Hematopoietic multipotent progenitor cell treated with erythropoietin and hydrocortisone succinate and interleukin-3 and kit ligand, for 4 days (in vitro differentiated cells): ENCODE results near the gene CLTCL1.
"Not testable (repeated sequence)": the region's sequence is repeated elsewhere in the genome, so short reads cannot be mapped to it uniquely, and the experiment has no call there.

Source experiments
- DNase-seq: peaks from one replicate; pipeline ENCODE4 v3.0.0-alpha.2; 2015

CLTCL1 gene

GRCh38 chr22:19291580-19292457, at the start of gene CLTCL1:
TSS of gene CLTCL1 (minus strand) at chr22:19291719. CDS start at chr22:19291641, 78 bp downstream.
- DNase-seq, result peak; percentile 84

DNA sequence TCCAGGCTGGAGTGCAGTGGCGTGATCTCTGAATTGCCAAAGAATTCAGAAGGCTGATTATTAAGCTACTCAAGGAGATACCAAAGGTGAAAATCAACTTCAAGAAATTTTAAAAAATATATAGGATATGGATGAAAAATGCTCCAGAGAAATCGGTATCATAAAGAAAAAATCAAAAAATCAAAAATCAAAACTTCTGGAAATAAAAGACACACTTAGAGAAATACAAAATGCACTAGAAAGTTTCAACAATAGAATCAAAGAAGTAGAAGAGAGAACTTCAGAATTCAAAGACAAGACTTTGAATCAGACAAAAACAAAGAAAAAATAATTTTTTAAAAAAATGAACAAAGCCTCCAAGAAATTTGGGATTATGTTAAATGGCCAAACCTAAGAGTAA, 45.6 kb upstream of the CLTCL1 start:
- DNase-seq, result no peak

- no peak for DNase-seq
Observed at GRCh38 chr22:19336133-19337075, 44.9 kb upstream of the CLTCL1 start.

DNA sequence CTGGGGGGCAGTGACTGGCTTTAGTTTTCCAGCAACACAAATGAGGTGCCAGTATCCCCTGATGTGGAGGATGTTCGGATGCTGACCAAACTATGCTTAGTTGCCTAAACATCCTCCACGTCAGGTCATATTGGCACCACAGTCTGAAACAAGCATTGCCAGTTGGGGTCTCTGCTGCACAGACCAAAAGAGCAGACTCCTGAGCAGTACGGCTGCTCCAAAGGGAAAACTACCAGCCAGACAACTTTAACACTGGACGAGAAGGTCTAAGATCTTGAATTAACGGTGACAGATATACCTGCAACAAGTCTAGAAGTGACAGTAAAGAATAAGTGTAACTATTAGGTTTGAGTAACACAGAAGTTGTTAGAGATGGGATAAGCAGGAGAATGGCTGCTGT, 40.5 kb upstream of the CLTCL1 start:
- DNase-seq, result no peak

DNA sequence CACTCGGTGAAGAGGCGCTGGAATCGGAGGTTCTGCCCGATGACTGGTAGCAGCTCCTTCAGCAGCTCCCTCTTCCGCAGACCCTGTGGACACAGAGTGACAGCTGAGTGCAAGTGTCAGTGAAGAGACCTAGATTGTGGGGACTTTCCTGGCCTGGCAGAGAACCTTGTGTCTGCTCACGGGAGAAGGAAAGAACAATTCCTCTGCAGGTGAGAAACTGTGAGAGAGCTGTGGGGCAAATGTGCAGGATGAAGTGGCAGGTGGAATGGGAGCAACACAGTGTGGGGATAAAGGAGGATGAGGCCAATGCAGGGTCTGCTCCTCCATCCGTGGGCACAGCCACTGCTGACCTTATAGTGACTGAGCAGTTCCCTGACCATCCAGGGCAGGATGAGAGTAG, 40.0 kb upstream of the CLTCL1 start:
- DNase-seq, result no peak

DNA sequence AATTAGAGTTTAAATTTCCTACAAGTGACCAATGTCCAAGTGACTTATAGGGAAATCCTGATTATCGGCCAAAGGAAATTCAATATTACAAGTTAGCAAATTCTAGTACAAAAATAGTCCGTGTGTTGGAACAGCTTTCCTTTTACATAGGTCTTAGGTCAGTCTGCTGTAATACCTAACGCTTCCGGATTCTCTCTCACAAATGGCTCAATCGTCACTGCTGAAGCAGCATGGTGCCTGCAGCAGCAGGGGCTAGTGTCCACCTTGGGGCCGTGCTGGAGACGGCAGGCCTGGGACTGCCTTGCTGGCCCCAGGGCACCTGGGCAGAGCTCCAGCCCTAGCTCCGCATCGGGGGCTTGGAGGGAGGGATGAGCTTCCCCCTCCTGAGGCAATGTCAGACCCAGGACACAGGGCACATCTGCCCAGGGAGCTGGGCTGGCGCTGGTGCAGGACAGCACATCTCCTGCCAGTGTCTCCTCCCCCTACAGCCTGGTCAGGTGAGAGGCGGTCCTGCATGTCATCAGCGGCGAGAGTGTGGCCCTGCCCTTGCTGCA, 39.4 kb upstream of the CLTCL1 start:
- no peak for DNase-seq

DNA sequence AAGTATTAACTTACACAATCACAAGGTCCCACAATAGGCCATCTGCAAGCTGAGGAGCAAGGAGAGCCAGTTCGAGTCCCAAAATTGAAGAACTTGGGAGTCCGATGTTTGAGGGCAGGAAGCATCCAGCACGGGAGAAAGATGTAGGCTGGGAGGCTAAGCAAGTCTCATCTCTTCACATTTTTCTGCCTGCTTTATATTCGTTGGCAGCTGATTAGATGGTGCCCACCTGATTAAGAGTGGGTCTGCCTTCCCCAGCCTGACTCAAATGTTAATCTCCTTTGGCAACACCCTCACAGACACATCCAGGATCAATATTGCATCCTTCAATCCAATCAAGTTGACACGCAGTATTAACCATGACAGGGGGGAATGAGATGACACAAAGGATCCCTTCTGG, 38.7 kb upstream of the CLTCL1 start:
- not testable (repeated sequence) for DNase-seq

DNA sequence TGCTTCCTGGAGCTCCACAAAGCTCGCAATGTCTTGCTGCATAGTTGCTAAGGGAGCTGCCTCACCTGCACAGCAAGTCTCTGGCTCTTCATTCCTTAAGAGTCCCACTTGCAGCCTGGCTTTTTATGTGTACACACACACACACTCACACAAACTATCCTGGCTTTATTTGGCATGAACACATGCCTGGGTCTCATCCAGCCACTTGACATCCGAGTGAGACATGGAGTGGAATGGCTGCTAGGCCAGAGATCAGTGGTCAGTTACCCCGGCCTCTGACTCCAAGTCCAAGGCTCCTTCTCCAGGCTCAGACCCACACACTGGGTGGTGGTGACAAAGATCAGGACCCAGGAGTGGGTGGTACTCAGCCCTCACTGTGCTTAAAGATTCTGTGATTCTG, 37.9 kb upstream of the CLTCL1 start:
- no peak for DNase-seq

- DNase-seq, result no peak
Observed at GRCh38 chr22:19325296-19325948, 33.9 kb upstream of the CLTCL1 start.

DNA sequence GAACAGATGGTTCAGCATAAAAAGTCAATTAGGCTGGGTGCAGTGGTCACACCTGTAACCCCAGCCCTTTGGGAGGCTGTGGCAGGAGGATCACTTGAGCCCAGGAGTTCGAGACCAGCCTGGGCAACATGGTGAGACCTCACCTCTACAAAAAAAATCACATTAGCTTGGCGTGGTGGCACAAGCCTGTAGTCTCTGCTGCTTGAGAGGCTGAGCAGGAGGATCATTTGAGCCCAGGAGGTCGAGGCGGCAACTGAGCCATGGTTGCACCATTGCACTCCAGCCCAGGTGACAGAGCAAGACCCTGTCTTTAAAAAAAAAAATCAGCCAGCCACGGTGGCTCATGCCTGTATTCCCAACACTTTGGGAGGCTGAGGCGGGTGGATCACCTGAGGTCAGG, 31.9 kb upstream of the CLTCL1 start:
- not testable (repeated sequence) for DNase-seq

DNA sequence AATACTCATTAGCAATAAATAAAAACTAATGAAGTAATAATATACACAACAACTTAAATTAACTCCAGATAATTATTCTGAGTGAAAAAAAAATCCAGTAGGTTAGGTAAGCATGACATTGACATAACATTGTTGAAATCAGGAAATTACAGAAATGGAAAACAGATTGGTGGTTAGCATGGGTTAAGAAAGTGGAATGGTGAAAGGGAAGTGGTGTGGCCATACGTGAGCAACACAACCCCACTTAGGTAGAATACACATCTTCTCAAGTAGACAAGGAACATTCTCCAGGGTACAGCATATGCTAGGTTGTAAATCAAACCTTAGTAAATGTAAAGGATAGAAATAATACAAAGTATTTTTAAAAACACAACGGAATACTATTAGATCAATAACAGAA, 30.2 kb upstream of the CLTCL1 start:
- DNase-seq, result peak; percentile 10

DNA sequence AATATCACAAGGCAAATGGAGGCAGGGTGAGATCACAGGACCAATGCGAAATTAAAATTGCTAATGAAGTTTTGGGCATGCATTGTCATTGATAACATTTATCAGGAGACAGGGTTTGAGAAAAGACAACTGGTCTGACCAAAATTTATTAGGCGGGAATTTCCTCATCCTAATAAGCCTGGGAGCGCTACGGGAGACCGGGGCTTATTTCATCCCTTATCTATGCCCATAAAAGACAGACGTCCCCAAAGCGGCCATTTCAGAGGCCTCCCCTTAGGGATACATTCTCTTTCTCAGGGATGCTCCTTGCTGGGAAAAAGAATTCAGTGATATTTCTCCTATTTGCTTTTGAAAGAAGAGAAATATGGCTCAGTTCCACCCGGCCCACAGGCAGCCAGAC, 28.6 kb upstream of the CLTCL1 start:
- not testable (repeated sequence) for DNase-seq

DNA sequence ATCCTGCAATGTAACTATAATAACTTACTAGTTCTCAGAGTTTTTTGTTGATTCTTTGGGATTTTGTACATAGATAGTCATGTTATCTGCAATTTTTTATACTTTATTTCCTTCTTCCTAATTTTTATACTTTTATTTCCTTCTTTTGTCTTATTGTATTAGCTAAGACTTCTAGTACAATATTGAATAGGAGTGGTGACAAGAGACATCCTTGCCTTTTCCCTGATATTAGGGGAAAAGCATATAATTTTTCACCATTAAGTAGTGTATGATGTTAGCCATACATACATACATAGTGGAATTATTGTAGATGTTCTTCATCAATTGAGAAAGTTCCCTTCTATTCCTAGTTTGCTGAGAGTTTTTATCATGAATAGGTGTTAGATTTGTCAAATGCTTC, 27.8 kb upstream of the CLTCL1 start:
- DNase-seq, result no peak

DNA sequence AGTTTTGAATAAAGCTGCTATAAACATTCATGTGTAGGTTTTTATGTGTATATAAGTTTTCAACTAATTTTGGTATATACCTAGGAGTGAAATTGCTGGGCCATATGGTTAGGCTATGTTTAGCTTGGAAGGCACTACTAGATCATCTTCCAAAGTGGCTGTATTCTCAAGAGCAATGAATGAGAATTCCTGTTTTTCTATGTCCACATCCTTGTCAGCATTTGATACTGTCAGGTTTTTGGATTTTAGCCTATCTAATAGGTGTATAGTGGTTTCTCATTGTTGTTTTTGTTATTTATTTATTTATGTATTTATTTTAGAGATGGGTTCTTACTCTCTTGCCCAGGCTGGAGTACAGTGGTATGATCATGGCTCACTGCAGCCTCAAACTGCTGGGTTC, 26.3 kb upstream of the CLTCL1 start:
- DNase-seq, result no peak

GRCh38 chr22:19307872-19308271, 16.4 kb upstream of the CLTCL1 start:
- no peak for DNase-seq

DNA sequence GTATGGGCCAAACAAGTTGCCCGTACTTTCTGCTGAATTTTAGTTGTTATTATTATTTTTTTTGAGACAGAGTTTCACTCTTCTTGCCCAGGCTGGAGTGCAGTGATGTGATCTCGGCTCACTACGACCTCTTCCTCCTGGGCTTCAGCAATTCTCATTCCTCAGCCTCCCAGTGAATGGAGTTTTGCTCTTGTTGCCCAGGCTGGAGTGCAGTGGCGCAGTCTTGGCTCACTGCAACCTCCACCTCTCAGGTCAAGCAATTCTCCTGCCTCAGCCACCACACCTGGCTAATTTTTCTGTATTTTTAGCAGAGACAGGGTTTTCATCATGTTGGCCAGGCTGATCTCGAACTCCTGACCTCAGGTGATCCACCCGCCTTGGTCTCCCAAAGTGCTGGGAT, 15.0 kb upstream of the CLTCL1 start:
- DNase-seq, result not testable (repeated sequence)

DNA sequence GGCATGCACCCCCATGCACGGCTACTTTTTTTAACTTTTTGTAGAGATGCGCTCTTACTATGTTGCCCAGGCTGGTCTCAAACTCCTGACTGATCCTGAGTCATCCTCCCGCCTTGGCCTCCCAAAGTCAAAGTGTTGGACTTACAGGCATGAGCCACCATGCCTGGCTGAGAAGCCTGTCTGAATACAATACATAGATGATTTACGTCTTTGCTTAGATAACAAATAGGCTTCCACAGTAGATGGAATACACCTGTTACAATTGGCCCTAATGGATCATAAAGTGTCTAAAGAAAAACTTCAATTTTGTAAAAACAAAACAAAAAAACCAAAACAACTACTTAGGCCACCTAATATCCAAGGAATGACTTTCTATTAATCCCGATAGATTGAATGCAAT, 13.0 kb upstream of the CLTCL1 start:
- DNase-seq, result no peak

DNA sequence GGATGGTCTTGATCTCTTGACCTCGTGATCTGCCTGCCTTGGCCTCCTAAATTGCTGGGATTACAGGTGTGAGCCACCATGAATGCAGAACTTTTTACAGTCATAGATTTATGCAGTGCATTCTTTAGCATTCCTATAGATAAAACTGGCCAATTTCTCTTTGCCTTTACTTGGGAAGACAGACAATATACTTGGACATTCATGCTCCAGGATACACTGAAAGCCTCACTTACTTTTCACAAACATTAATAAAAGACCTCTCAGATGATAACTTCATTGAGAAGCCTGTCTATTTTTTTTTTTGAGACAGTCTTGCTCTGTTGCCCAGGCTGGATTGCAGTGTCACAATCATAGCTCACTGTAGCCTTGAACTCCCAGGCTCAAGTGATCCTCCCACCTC, 12.3 kb upstream of the CLTCL1 start:
- no peak for DNase-seq

- no peak for DNase-seq
Observed at GRCh38 chr22:19295733-19296132, 4.2 kb upstream of the CLTCL1 start.

DNA sequence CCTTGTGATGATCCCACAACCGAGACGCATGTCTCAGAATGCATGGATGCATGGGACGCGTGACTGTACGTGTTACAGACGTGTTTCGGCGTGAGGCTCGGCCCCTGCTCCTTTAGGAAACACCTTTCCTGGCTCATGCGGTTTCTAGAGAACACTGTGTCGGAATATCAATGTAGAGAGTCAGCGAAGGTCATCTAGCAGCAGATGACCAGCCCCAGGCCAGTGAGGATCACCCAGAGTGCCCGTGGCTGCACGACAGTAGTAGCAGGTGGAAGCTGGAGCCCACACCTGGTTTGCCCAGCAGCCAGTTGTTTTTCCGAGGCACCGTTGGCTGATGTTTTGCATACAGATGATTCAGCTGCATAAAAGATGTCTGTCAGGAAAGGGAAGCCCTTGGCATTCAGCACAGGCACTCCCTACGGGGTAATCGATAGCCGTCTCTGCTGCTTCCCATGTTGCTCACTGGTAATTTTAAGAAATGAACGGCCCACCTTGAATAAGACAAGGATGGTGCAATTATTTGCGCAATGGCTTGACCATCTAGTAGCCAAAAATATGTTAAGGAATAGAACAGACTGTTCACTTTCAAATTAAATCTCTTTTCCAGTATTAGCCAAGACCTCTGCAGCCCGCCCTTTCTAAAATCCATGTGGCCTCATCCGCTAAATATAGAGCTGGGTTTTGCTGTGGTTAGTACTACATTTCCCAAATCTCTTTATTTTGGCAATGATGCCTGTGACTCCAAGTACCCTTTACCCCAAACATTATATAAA, 1.1 kb upstream of the CLTCL1 start:
- no peak for DNase-seq

GRCh38 chr22:19291218-19291579, 320 bp downstream of the CLTCL1 start:
- DNase-seq, result no peak
